ENCODE measurements around the gene CMIP.

DNA sequence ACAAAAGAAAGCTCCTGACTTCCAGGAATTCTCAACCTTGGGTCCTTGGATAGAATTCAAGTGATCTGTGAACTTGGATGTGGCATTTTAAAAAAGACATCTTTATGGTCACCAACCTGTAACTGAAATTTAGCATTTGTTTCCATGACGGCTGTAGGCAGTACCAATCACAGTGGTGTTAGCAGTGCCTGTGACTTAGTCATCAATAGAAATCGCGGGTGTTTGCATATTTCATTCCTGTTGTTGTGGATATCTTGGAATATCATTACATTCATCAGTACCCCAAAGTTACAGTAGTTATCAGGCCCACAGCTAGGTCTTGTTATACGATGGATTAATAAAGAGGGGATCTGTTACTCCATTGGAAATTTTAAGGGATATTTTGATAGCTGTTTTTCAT lies 81.6 kb downstream of the CMIP start:
- TF ChIP-seq, protein P1, sequence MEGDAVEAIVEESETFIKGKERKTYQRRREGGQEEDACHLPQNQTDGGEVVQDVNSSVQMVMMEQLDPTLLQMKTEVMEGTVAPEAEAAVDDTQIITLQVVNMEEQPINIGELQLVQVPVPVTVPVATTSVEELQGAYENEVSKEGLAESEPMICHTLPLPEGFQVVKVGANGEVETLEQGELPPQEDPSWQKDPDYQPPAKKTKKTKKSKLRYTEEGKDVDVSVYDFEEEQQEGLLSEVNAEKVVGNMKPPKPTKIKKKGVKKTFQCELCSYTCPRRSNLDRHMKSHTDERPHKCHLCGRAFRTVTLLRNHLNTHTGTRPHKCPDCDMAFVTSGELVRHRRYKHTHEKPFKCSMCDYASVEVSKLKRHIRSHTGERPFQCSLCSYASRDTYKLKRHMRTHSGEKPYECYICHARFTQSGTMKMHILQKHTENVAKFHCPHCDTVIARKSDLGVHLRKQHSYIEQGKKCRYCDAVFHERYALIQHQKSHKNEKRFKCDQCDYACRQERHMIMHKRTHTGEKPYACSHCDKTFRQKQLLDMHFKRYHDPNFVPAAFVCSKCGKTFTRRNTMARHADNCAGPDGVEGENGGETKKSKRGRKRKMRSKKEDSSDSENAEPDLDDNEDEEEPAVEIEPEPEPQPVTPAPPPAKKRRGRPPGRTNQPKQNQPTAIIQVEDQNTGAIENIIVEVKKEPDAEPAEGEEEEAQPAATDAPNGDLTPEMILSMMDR (conservative IDR thresholded peaks at IDR 0.05; ENCODE audit: low read depth, low read length) = no peak
- TF ChIP-seq EZH2 (IDR thresholded peaks at IDR 0.05; ENCODE audit: low read length, unreplicated experiment) = no peak
